Measurements from ENCODE around the gene INTS4.
A peak's percentile ranks its signal among the peaks of the same experiment; 100 is the strongest.
"Not testable (repeated sequence)": the region's sequence is repeated elsewhere in the genome, so short reads cannot be mapped to it uniquely, and the experiment has no call there.

INTS4 gene

DNA sequence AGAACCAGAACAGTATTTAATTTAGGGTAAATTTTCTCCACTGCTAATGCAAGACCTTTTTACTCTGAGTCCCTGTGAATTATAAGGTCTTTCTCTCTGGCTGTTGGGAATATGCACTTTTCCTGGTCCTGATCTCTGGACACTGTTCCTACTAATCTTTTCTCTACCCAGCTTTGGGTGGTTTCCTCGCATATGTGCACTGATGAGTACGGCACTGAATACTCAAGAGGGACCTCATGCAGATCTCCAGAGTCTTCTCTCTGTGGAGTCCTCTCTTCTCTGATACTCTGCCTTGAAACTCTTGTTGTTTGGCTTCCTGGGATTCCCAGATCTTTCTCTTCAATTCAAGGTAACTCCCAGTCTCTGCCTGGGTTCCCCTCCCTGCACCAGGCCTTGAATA is 14.6 kb upstream of the INTS4 start:
- no peaks in the 10 kb centered on the region for H3K9me3 ChIP-seq (ENCODE audit: control insufficient read depth, low read length)
- no peaks in the 10 kb centered on the region for H3K4me1 ChIP-seq (ENCODE audit: control insufficient read depth, insufficient read depth, low read length, poor library complexity, severe bottlenecking)
- no peak overlapping the region for H3K27ac ChIP-seq (ENCODE audit: insufficient read depth, low read length, poor library complexity, severe bottlenecking)
- no peaks in the 10 kb centered on the region for H3K27me3 ChIP-seq (replicated peaks; ENCODE audit: control insufficient read depth, insufficient read depth, low read length, poor library complexity, severe bottlenecking)
- no peaks in the 10 kb centered on the region for H3K36me3 ChIP-seq (ENCODE audit: control insufficient read depth, insufficient read depth, low read length)
- no peak for DNase-seq
- H3K4me3 ChIP-seq (ENCODE audit: insufficient read depth, low read depth, low read length, poor library complexity, severe bottlenecking), result no peak overlapping the region

DNA sequence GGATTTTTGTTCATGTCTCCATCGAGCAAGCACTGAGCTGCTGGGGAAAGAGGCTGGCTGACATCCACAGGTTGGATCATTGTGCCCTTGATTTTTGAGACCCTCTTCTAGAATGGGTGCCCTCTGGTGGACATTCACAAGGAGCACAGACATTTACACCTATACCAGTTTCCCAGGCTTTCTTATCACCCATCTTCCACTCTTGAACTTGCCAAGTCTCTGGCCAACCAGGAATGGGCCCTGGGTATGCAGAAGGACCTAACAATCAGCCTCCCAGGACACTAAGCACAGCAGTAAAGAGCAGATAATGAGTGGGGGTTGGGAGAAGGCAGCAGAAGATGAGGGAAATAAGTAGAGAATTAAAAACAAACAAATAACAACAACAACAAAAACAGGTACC is 5.7 kb upstream of the INTS4 start:
- H3K27me3 ChIP-seq (replicated peaks; ENCODE audit: control insufficient read depth, insufficient read depth, low read length, poor library complexity, severe bottlenecking), result no peaks in the 10 kb centered on the region
- H3K36me3 ChIP-seq (ENCODE audit: control insufficient read depth, insufficient read depth, low read length), result no peaks in the 10 kb centered on the region
- no peak overlapping the region for H3K4me3 ChIP-seq (ENCODE audit: insufficient read depth, low read depth, low read length, poor library complexity, severe bottlenecking)
- H3K27ac ChIP-seq (ENCODE audit: insufficient read depth, low read length, poor library complexity, severe bottlenecking), result no peak overlapping the region
- DNase-seq, result peak in 2 of 3 donors; percentile 6 to 12
- peaks cover 1% of the 10 kb centered on the region for H3K4me1 ChIP-seq (ENCODE audit: control insufficient read depth, insufficient read depth, low read length, poor library complexity, severe bottlenecking)
- no peaks in the 10 kb centered on the region for H3K9me3 ChIP-seq (ENCODE audit: control insufficient read depth, low read length)

DNA sequence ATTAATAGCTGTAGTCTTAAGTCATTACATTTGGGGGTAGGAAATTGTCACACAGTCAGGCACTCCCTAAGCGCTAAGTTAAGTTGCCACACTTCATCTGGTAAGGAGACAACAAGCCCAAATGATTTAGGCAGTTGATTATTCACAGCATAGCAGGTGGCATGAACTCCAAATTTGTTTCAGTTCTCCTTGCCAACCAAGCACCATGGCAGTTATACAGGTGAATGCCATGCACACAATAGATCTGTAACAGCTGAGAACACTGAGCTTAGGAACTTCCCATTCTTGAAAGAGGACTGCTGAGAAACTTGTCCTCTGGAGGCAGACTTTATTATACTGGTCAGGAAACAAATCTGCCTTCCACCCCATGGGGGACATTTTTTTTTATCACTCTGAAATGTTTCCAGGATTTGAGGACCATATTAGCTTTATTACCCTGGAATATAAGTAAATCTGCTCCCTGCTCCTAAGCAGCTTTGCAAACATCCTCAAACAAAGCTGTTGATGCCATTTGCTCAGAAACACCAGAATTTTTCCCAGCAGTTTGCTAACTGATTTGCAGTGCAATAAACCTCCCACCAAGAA is 5.1 kb upstream of the INTS4 start:
- no peaks in the 10 kb centered on the region for H3K9me3 ChIP-seq (ENCODE audit: control insufficient read depth, low read length)
- peaks cover 4% of the 10 kb centered on the region for H3K4me1 ChIP-seq (ENCODE audit: control insufficient read depth, insufficient read depth, low read length, poor library complexity, severe bottlenecking)
- no peak overlapping the region for H3K27ac ChIP-seq (ENCODE audit: insufficient read depth, low read length, poor library complexity, severe bottlenecking)
- H3K27me3 ChIP-seq (replicated peaks; ENCODE audit: control insufficient read depth, insufficient read depth, low read length, poor library complexity, severe bottlenecking), result no peaks in the 10 kb centered on the region
- no peak overlapping the region for H3K4me3 ChIP-seq (ENCODE audit: insufficient read depth, low read depth, low read length, poor library complexity, severe bottlenecking)
- DNase-seq, result no peak
- no peaks in the 10 kb centered on the region for H3K36me3 ChIP-seq (ENCODE audit: control insufficient read depth, insufficient read depth, low read length)

DNA sequence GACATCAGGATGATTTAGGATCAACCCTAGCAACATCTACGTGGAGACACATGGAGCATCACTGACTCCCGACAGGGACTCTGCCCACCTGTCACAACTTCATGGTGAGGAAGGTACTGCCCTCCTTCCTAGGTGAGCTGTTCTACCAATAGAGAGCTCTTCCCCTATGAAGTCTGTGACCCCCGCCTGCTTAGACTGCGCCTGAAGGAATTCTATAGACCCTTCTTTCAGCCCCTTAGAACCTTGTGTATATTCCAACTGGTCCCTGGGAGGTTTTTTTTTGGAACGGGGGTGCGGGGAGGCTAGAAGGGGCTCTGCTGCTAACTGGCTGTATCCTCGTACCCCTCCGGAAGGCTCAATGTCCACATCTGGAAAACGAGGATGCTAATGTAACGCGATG is 566 bp downstream of the INTS4 start:
- Histone ChIP-seq H3K9me3 (ENCODE audit: control insufficient read depth, low read length) (no peaks in the 10 kb centered on the region), H3K36me3 (ENCODE audit: control insufficient read depth, insufficient read depth, low read length) (peaks cover 7% of the 10 kb centered on the region), H3K4me1 (ENCODE audit: control insufficient read depth, insufficient read depth, low read length, poor library complexity, severe bottlenecking) (peaks cover 11% of the 10 kb centered on the region), H3K27me3 (replicated peaks; ENCODE audit: control insufficient read depth, insufficient read depth, low read length, poor library complexity, severe bottlenecking) (no peaks in the 10 kb centered on the region), H3K4me3 (ENCODE audit: insufficient read depth, low read depth, low read length, poor library complexity, severe bottlenecking) (peak overlapping the region; percentile 71), H3K27ac (ENCODE audit: insufficient read depth, low read length, poor library complexity, severe bottlenecking) (peak overlapping the region; percentile 79)
- no peak for DNase-seq

DNA sequence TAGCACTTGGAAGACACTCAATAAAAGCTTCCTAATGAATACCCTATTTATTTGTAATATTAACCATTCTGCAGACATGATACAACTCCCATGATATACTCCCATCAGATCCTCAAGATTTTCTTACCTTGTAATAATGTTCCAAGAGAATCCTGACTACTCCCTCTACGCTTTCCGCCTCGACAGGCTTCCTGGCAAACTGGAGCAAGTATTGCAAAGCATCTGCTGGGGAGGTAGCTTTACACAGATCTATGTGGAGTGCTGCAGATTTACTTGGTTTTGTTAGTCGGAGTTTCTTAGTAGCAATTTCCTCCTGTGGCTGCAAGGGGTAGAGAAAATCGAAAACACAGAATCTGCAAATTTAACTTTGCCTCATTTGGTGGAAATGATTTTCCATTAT is 3.5 kb downstream of the INTS4 start:
- Histone ChIP-seq H3K4me1 (ENCODE audit: control insufficient read depth, insufficient read depth, low read length, poor library complexity, severe bottlenecking) (peaks cover 11% of the 10 kb centered on the region), H3K27ac (ENCODE audit: insufficient read depth, low read length, poor library complexity, severe bottlenecking) (no peak overlapping the region)
- no peak for DNase-seq

DNA sequence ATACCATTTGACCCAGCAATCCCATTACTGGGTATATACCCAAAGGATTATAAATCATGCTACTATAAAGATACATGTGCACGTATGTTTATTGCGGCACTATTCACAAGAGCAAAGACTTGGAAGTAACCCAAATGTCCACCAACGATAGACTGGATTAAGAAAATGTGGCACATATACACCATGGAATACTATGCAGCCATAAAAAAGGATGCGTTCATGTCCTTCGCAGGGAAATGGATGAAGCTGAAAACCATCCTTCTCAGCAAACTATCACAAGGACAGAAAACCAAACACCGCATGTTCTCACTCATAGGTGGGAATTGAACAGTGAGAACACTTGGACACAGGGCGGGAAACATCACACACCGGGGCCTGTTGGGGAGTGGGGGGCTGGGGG is 8.0 kb downstream of the INTS4 start:
- H3K4me1 ChIP-seq (ENCODE audit: control insufficient read depth, insufficient read depth, low read length, poor library complexity, severe bottlenecking); H3K27ac ChIP-seq (ENCODE audit: insufficient read depth, low read length, poor library complexity, severe bottlenecking); DNase-seq; H3K27me3 ChIP-seq (replicated peaks; ENCODE audit: control insufficient read depth, insufficient read depth, low read length, poor library complexity, severe bottlenecking); H3K4me3 ChIP-seq (ENCODE audit: insufficient read depth, low read depth, low read length, poor library complexity, severe bottlenecking); H3K9me3 ChIP-seq (ENCODE audit: control insufficient read depth, low read length): not testable (repeated sequence)
- H3K36me3 ChIP-seq (ENCODE audit: control insufficient read depth, insufficient read depth, low read length), result peaks cover 29% of the 10 kb centered on the region

More for the DNA sequence above, 3.5 kb downstream of the INTS4 start:
- Histone ChIP-seq H3K36me3 (ENCODE audit: control insufficient read depth, insufficient read depth, low read length) (peaks cover 18% of the 10 kb centered on the region), H3K27me3 (replicated peaks; ENCODE audit: control insufficient read depth, insufficient read depth, low read length, poor library complexity, severe bottlenecking) (no peaks in the 10 kb centered on the region), H3K4me3 (ENCODE audit: insufficient read depth, low read depth, low read length, poor library complexity, severe bottlenecking) (no peak overlapping the region), H3K9me3 (ENCODE audit: control insufficient read depth, low read length) (no peaks in the 10 kb centered on the region)

DNA sequence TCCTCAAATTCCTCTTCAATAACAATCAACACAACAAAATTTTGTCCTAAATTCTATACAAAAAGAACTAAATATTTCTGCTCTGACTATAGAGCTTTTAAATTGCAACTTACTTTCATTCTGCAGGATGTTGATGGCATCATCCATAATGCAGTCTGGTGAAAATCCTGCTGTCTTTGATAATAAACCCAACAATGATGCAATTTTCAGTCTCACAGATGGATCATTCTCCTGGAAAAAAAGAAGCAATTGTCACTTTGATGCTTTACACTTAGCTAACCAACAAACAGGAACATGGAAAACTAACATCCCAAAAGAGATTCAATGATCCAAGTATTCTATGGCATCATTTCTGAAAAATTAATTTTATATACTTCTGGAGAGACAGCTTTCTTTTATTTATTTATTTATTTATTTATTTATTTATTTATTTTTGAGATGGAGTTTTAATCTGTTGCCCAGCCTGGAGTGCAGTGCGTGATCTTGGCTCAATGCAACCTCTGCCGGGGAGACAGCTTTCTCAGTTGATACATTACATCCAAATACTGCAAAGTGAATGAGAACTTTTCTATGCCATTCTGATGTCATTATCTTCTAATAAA is 13.0 kb downstream of the INTS4 start:
- Histone ChIP-seq H3K27ac (ENCODE audit: insufficient read depth, low read length, poor library complexity, severe bottlenecking) (no peak overlapping the region), H3K4me3 (ENCODE audit: insufficient read depth, low read depth, low read length, poor library complexity, severe bottlenecking) (no peak overlapping the region), H3K27me3 (replicated peaks; ENCODE audit: control insufficient read depth, insufficient read depth, low read length, poor library complexity, severe bottlenecking) (no peaks in the 10 kb centered on the region), H3K36me3 (ENCODE audit: control insufficient read depth, insufficient read depth, low read length) (peaks cover 36% of the 10 kb centered on the region), H3K9me3 (ENCODE audit: control insufficient read depth, low read length) (no peaks in the 10 kb centered on the region), H3K4me1 (ENCODE audit: control insufficient read depth, insufficient read depth, low read length, poor library complexity, severe bottlenecking) (no peaks in the 10 kb centered on the region)
- DNase-seq, result no peak

DNA sequence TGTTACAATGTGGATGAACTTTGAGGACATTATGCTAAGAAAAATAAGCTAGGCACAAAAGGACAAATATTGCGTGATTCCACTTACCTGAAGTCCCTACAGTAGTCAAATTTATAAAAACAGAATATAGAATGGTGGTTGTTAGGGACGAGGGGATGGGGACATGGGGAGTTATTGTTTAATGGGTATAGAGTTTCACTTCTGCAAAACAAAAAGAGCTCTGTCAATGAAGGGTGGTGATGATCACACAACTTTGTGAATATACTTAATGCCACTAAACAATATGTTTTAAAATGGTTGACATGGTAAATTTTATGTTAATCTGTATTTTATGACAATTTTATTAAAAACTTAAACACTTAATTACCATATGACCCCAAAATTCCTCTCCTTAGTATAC is 26.1 kb downstream of the INTS4 start:
- DNase-seq, result no peak
- Histone ChIP-seq H3K4me3 (ENCODE audit: insufficient read depth, low read depth, low read length, poor library complexity, severe bottlenecking) (no peak overlapping the region), H3K36me3 (ENCODE audit: control insufficient read depth, insufficient read depth, low read length) (peaks cover 14% of the 10 kb centered on the region), H3K9me3 (ENCODE audit: control insufficient read depth, low read length) (no peaks in the 10 kb centered on the region), H3K27me3 (replicated peaks; ENCODE audit: control insufficient read depth, insufficient read depth, low read length, poor library complexity, severe bottlenecking) (no peaks in the 10 kb centered on the region), H3K27ac (ENCODE audit: insufficient read depth, low read length, poor library complexity, severe bottlenecking) (no peak overlapping the region), H3K4me1 (ENCODE audit: control insufficient read depth, insufficient read depth, low read length, poor library complexity, severe bottlenecking) (no peaks in the 10 kb centered on the region)

DNA sequence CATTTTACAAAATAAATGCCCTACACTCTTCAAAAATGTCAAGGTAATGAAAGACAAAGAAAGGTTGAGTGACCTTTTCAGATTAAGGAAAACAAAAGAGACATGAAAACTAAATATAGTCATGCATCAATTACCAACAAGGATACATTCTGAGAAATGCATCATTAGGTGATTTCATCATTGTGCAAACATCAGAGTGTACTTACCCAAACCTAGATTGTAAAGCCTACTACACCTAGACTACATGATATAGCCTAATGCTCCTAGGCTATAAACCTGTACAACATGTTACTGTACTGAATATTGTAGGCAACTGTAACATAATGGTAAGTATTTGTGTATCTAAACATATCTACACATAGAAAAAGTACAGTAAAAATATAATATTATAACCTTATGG is 26.7 kb downstream of the INTS4 start:
- Histone ChIP-seq H3K4me1 (ENCODE audit: control insufficient read depth, insufficient read depth, low read length, poor library complexity, severe bottlenecking) (no peaks in the 10 kb centered on the region), H3K27me3 (replicated peaks; ENCODE audit: control insufficient read depth, insufficient read depth, low read length, poor library complexity, severe bottlenecking) (no peaks in the 10 kb centered on the region), H3K36me3 (ENCODE audit: control insufficient read depth, insufficient read depth, low read length) (peaks cover 14% of the 10 kb centered on the region), H3K9me3 (ENCODE audit: control insufficient read depth, low read length) (no peaks in the 10 kb centered on the region), H3K4me3 (ENCODE audit: insufficient read depth, low read depth, low read length, poor library complexity, severe bottlenecking) (no peak overlapping the region), H3K27ac (ENCODE audit: insufficient read depth, low read length, poor library complexity, severe bottlenecking) (no peak overlapping the region)
- DNase-seq, result no peak

DNA sequence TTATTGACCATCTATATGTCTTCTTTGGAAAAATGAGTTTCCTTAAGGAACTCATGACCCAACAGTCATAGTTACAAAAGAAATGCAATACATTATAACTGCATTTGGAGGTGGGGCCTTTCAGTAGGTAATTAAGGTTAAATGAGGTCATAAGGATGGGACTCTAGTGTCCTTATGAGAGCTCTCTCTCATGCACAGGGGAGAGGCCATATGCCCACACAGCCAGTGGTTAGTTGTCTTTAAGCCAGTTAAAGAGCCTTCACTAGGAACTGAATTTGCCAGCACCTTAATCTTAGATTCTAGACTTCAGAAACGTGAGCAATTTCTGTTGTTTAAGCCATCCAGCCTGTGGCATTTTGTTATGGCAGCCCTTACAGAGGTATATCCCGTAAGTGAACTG is 27.3 kb downstream of the INTS4 start:
- Histone ChIP-seq H3K9me3 (ENCODE audit: control insufficient read depth, low read length) (no peaks in the 10 kb centered on the region), H3K27ac (ENCODE audit: insufficient read depth, low read length, poor library complexity, severe bottlenecking) (no peak overlapping the region), H3K27me3 (replicated peaks; ENCODE audit: control insufficient read depth, insufficient read depth, low read length, poor library complexity, severe bottlenecking) (no peaks in the 10 kb centered on the region), H3K36me3 (ENCODE audit: control insufficient read depth, insufficient read depth, low read length) (peaks cover 14% of the 10 kb centered on the region), H3K4me3 (ENCODE audit: insufficient read depth, low read depth, low read length, poor library complexity, severe bottlenecking) (no peak overlapping the region), H3K4me1 (ENCODE audit: control insufficient read depth, insufficient read depth, low read length, poor library complexity, severe bottlenecking) (no peaks in the 10 kb centered on the region)
- no peak for DNase-seq

Data from effector memory CD4-positive, alpha-beta T cell (primary cell).